Stimulated activated CD8-positive, alpha-beta memory T cell treated with anti-CD3 and anti-CD28 coated beads, Interleukin-4, amount 100 ng/mL, for 1 hour (primary cell): ENCODE measurements around the gene GPALPP1.
A peak's percentile ranks its signal among the peaks of the same experiment; 100 is the strongest.
"Not testable (repeated sequence)": the region's sequence is repeated elsewhere in the genome, so short reads cannot be mapped to it uniquely, and the experiment has no call there.

Experiments used
- DNase-seq, 2 donors: peaks; one replicate each; pipeline ENCODE4 v3.0.0-alpha.2; 2020; ENCODE audit warnings: low read depth in 2 of 2, low spot score in 1 of 2

Gene GPALPP1, protein sequence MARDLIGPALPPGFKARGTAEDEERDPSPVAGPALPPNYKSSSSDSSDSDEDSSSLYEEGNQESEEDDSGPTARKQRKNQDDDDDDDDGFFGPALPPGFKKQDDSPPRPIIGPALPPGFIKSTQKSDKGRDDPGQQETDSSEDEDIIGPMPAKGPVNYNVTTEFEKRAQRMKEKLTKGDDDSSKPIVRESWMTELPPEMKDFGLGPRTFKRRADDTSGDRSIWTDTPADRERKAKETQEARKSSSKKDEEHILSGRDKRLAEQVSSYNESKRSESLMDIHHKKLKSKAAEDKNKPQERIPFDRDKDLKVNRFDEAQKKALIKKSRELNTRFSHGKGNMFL

DNA sequence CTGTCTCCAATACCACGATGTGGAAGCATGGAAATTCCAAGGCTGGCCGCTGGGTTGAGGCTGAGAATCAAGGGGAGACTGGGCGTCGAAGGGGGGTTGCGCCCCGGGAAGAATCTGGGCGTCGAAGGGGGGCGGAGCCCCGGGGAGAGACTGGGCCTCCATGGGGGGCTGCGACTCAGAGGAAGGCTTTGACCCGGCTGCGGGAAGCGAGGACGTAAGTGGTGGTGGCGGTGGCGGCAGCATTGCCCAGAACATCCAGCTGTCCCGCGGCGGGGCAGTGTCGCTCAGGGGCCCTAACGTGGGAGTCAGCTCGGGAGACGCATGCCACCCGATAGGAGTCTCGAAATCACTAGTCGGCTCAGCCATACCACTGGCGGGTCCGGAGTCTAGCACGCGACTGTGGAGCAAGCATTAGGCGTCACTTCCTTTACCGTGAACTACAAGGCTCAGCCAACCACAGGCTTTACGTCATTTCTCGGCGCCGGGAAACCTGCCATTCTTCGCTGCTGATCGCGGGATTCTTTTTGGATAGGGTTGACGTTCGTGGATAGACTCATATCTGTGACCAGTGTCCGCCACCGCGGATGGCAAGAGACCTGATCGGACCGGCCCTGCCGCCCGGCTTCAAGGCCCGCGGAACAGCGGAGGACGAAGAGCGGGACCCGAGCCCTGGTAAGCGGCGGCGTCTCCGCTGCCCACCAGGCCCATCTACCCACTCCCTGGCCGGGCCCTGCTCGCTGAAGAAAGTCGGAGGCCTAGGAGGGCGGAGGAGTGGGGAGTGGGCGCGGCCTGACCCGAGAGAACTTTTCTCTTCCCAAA lies at the start of gene GPALPP1, which contains the start of gene NUFIP1:
GPALPP1 (plus strand) TSS at position 468 of the 819 bp plus-strand sequence; CDS start at position 585, 117 bp downstream.
NUFIP1 (minus strand) TSS at position 401 of the 819 bp plus-strand sequence; CDS start at position 366, 35 bp downstream.
- DNase-seq, result peak; percentile 81 to 93

- not testable (repeated sequence) for DNase-seq
Observed at GRCh38 chr13:44943411-44943810, 45.9 kb upstream of the GPALPP1 start.

DNA sequence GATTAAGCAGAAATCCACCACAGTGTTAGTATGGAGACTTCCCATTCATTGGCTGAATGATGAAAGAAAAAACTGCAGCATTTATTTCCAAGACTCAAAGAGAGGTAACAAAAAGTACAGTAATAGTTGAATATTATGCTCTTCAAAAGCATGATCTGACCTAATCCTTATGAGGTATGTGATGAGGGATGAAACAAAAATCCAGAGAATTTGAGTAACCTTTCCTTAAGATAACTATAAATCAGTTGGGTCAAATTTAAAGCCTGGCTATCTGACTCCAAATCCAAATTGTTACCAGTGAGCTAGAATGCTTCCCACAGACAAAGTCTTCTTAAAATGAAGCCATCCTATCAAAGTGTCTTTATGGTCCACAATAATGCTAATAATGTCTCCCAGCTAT lies 38.2 kb upstream of the GPALPP1 start:
- DNase-seq, result no peak

GRCh38 chr13:44952671-44953070 lies 36.7 kb upstream of the GPALPP1 start:
- no peak for DNase-seq

DNA sequence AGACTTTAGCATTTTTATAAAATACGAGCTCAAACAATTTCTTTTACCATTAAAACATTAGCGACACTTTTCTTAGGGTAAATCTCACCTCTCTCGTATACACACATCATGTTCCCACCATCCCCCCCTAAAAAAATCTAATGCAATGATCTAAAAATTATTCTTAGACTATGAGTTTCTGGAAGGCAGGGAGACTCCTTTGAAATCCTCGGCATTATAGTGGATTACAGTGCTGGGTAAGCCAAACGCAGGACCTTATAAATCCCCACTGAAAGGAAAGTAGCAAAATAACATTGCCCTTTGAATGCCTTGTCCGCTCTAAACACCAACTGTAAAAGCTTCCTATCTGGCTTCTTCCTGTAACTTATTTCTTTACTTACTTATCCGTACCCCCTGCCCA lies 35.1 kb upstream of the GPALPP1 start:
- DNase-seq, result no peak

DNA sequence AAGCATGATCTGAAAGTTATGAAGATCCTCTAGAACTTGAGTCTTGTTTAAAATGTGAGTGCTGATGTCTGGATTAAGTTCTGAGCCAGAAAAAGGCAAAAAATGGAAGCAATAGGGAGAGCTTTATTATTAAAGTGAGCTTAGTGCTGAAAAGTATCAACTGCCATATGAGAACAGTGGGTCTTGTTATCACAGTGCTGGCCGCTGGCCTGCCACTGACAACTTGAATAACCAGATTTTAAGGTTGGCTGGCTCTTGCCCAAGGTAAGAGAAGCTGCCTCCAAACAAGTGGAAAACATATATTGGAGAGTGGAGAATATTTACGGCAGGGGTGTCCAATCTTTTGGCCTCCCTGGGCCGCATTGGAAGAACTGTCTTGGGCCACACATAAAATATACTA lies 33.9 kb upstream of the GPALPP1 start:
- no peak for DNase-seq

DNA sequence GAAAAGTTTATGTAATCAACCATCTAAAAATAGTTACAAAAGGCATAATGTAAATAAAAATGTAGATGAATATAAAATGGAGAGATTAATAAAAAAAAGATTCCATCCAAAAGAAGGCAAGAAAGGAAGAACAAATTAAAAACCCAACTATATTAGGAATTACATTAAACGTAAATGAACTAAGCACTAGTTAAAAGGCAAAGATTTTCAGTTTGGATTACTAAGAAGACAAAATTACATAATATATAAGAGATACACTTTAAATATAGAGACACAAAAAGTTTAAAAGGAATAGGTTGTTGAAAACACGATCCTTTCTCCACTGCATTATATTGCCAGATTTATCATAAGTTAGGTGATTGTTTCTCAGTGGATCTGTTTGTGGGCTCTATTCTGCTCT lies 27.3 kb upstream of the GPALPP1 start:
- no peak for DNase-seq

GRCh38 chr13:44967704-44968433 lies 21.5 kb upstream of the GPALPP1 start:
- no peak for DNase-seq

DNA sequence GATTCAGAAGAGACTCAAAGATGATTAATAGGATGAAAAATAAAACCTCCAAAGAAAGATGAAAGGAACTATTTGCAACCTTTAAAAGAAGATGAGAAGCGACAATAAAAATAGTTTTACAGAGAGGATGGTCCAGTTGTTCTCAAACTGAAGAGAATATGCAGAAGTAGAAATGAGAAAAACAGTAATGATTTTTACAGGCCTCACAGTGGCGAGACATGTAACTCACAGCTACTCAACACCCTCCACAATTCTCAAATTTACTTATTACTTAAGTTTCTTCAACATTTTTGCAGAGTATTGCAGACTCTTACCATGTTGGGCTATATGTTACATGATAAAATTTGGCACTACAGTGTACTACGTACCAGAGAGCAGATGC lies 20.9 kb upstream of the GPALPP1 start:
- no peak for DNase-seq

GRCh38 chr13:44969551-44970484 lies 19.5 kb upstream of the GPALPP1 start:
- DNase-seq, result no peak

GRCh38 chr13:44971656-44972595 lies 17.4 kb upstream of the GPALPP1 start:
- DNase-seq, result no peak

- no peak for DNase-seq
Observed at GRCh38 chr13:44972956-44973581, 16.3 kb upstream of the GPALPP1 start.

GRCh38 chr13:44974056-44974793 lies 15.1 kb upstream of the GPALPP1 start:
- DNase-seq, result no peak

GRCh38 chr13:44976196-44976595 lies 13.1 kb upstream of the GPALPP1 start:
- DNase-seq, result no peak

DNA sequence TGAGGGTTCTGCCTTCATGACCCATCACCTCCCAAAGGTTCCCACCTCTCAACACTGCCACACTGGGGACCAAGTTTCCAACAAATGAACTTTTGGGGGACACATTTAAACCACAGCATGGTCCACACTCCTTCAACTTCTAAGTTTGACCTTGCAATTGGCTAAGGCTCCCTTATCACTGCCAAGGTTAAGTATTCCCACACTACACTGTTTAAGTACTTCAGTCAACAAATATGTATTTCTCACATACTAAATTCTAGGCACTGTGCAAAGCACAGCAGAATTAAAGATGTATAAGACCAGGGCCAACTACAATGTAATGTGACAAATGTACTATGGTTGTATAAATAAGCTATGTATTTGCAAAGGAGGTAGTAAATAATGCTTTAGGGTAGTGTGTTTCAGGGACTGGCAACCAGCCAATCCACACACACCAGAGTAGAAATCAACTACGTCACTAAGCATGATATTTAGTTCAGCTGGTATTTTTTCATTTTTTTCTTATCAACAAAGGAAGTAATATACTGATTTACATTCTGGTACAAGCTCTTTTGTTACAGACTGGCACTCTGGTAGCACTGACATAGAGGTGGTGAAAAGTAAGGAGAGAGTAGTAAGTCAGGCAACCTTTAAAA lies 12.3 kb upstream of the GPALPP1 start:
- no peak for DNase-seq

DNA sequence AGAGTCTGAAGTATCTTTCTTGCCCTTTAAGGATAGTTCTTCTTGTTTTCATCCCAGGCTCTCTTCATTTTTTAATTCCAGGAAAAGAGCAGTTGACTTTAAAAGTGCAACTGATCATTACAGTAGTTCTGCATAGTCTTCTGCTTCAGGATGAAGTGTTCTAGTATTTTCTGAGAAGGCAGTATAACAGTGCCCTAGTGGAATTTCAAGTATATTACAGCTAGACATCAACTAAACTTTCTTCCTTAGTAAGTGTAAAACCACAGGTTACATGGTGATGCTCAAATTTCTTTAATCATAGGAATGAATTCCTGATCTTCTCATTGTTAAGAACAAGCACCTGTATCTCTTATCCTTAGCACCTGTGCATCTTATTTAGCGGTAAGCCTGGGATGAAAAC lies 11.0 kb upstream of the GPALPP1 start:
- DNase-seq, result no peak

GRCh38 chr13:44989941-44990340 lies 603 bp downstream of the GPALPP1 start:
- no peak for DNase-seq

DNA sequence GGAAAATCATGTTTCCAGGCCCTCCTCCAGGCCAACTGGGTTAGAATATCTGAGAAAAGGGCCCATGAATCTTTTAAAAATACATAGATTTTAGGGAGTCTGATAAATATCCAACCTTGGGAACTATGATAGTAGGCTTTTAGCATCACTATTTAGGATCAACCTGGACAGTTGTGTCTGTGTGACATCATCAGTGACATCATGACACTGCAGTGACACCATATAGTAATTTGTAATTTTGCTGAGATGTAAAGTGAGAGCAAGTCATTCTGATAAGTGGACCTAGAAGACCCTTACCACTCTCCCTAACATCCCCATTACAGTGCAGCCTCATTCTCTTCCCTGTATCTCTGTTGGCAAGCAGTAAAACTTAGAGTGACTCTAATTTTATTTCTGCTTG lies 14.1 kb downstream of the GPALPP1 start:
- DNase-seq, result no peak
